ENCODE data around the gene UBE2G2. TPM values are rescaled to one million over a fixed set of nuclear protein-coding genes. Genes with fewer than 3 reads are reported as not detected.

UBE2G2 gene
- total and polyA plus RNA-seq, 2 donors (not counting 3 experiments of a cell fraction or from before 2014, with no cell fraction given) = 95.0 to 114 TPM

DNA sequence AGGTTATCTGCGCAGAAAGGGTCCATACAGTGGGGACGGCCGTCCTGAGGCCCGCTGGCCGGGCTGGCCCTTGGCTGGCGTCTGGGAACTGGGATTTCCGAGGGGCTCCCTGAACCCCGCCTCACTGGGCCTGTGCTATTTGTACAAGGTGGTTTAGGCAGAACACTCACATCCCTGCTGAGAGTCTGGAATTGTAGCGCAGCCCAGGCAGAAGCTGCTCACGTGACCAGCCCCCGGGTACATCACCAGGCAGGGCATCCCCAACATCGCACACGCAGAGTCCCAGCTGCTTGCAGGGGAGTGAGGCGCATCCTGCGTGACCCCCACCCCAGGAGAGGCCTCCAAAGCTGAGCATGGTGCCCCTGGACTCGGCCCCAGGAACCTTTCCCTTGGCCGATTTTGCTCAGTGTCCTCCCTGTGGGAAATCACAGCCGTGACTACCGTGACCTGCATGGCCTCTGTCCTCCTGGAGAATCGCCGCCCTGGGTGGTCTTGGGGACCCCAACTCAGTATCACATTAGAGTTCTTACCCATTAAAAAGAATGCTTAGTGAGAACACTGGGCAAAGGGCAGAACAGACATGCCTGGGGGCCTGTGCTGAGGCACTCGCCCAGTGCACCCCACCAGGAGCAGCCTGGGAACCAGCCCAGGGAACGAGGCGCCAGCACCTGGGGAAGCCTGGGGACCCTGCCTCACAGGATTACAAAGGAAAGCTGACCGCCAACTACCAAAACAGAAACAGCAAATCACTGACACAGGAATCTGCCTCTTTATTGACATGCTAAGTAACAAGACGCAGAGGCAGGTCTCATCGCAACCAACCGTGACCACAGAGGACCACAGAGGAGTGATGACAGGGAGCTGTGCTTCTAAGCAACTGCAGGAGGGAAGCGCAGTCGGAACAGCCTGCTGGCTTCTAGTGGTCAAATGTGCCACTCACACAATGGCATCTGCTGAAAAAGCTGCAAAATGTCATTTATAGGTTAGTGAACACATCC, 33.5 kb downstream of the UBE2G2 start:
- peaks cover 5% of the 10 kb centered on the region for H3K4me1 ChIP-seq (ENCODE audit: control insufficient read depth, extremely low read depth, insufficient read depth, low read length)
- intact Hi-C loops (cut with micrococcal nuclease) (no loop called here), dilution Hi-C loops (cut with MboI; ENCODE audit: extremely low pct_ligation_motif_present, low sequenced_read_pairs) (no loop called here)
- no peaks in the 10 kb centered on the region for H3K9me1 ChIP-seq (replicated peaks; ENCODE audit: control insufficient read depth, extremely low read depth, insufficient read depth, low read length)
- FAIRE-seq = no peak
- no peaks in the 10 kb centered on the region for H3K79me2 ChIP-seq (ENCODE audit: control insufficient read depth, insufficient read depth, low read length)
- ChIA-PET CTCF (interaction anchor here (0.7 to 1.8 kb wide), 3 partner anchors 13 to 26 kb away, joined by 3 to 5 read pairs (median 4); no protein-coding TSS in a partner anchor), POLR2A (no interaction called here)
- H3K27me3 ChIP-seq (ENCODE audit: control insufficient read depth in 2 of 2, insufficient read depth in 2 of 2, low read length in 2 of 2) = no peaks in the 10 kb centered on the region
- no peak overlapping the region for H3K4me2 ChIP-seq (ENCODE audit: insufficient read depth, low read length)
- H4K20me1 ChIP-seq (replicated peaks; ENCODE audit: control insufficient read depth, extremely low read depth, insufficient read depth, low read length) = no peaks in the 10 kb centered on the region
- peak; percentile 0 for TF ChIP-seq POLR2AphosphoS5 (IDR thresholded peaks at IDR 0.05; ENCODE audit: insufficient read depth, low read depth, low read length)
- TF ChIP-seq, protein P1, sequence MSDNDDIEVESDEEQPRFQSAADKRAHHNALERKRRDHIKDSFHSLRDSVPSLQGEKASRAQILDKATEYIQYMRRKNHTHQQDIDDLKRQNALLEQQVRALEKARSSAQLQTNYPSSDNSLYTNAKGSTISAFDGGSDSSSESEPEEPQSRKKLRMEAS (IDR thresholded peaks at IDR 0.05; ENCODE audit: insufficient read depth, insufficient read length) = no peak
- no peak for TF ChIP-seq EZH2 (IDR thresholded peaks at IDR 0.05; ENCODE audit: borderline replicate concordance, low read depth, low read length, severe bottlenecking)
- H2AFZ ChIP-seq (ENCODE audit: low read depth, low read length) = no peak overlapping the region
- no peaks in the 10 kb centered on the region for H3K9me3 ChIP-seq (replicated peaks; ENCODE audit: control insufficient read depth, insufficient read depth, low read length)
- no peak for DNase-seq (ENCODE audit: low read depth, low spot score)
- H3K4me3 ChIP-seq (replicated peaks in 1 of 3; ENCODE audit: insufficient read depth in 1 of 3, low read depth in 1 of 3, low read length in 3 of 3) = no peak overlapping the region
- no peak overlapping the region for H3K9ac ChIP-seq (replicated peaks; ENCODE audit: extremely low read depth, insufficient read depth, low read length)
- H3K27ac ChIP-seq (ENCODE audit: insufficient read depth, low read depth, low read length) = no peak overlapping the region
- no TSS peak for BruUV-seq (replicated peaks)
- peaks cover 7 to 20% of the 10 kb centered on the region in 2 experiments for H3K36me3 ChIP-seq (ENCODE audit: control insufficient read depth in 2 of 2, extremely low read depth in 1 of 2, insufficient read depth in 2 of 2, low read length in 2 of 2)

DNA sequence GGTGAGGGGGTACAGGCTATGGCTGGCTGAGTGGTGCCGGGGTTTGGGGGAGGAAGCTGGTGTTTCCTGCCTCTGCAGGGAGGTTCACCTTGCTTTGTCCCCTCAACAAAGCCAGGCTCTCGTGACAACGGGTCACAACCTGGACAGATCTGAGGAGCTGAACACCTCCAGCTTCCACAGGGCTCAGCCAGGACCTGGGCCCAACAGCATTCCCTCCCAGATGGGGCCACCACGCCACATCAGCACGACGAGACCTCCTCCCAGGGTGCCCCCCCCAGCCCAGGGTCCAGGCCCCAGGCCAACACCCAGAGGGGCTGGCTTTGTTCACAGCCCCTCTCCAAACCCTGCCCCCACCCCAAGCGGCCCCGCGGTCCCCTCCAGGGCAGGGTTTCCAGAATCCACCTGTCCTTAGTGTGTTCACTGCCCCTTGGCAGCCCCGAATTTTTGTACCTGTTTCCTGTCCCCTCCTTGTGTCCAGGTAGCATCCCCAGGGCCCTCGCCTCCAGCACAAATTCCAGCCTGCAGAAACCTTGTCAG, 34.7 kb downstream of the UBE2G2 start:
- no TSS peak for BruUV-seq (replicated peaks)
- no peaks in the 10 kb centered on the region for H3K27me3 ChIP-seq (ENCODE audit: control insufficient read depth in 2 of 2, insufficient read depth in 2 of 2, low read length in 2 of 2)

More for the DNA sequence above, 34.7 kb downstream of the UBE2G2 start:
- no peak overlapping the region for H3K27ac ChIP-seq (ENCODE audit: insufficient read depth, low read depth, low read length)
- no peak for TF ChIP-seq FOS (IDR thresholded peaks at IDR 0.05; ENCODE audit: borderline replicate concordance, insufficient read depth, low read length)
- TF ChIP-seq, protein P1 (IDR thresholded peaks at IDR 0.05; ENCODE audit: insufficient read depth, insufficient read length) = no peak
- TF ChIP-seq, protein P2, sequence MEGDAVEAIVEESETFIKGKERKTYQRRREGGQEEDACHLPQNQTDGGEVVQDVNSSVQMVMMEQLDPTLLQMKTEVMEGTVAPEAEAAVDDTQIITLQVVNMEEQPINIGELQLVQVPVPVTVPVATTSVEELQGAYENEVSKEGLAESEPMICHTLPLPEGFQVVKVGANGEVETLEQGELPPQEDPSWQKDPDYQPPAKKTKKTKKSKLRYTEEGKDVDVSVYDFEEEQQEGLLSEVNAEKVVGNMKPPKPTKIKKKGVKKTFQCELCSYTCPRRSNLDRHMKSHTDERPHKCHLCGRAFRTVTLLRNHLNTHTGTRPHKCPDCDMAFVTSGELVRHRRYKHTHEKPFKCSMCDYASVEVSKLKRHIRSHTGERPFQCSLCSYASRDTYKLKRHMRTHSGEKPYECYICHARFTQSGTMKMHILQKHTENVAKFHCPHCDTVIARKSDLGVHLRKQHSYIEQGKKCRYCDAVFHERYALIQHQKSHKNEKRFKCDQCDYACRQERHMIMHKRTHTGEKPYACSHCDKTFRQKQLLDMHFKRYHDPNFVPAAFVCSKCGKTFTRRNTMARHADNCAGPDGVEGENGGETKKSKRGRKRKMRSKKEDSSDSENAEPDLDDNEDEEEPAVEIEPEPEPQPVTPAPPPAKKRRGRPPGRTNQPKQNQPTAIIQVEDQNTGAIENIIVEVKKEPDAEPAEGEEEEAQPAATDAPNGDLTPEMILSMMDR (IDR thresholded peaks at IDR 0.05; ENCODE audit: extremely low read depth in 1 of 2, insufficient read depth in 1 of 2, low read depth in 1 of 2, low read length in 2 of 2) = no peak
- TF ChIP-seq POLR2AphosphoS5 (IDR thresholded peaks at IDR 0.05; ENCODE audit: insufficient read depth, low read depth, low read length) = no peak
- no peak for TF ChIP-seq MYC (IDR thresholded peaks at IDR 0.05; ENCODE audit: low read depth, low read length)
- TF ChIP-seq POLR2A (IDR thresholded peaks at IDR 0.05; ENCODE audit: low read depth, low read length) = no peak
- TF ChIP-seq JUN (IDR thresholded peaks at IDR 0.05; ENCODE audit: borderline replicate concordance, insufficient read depth, insufficient read length, low read depth) = no peak
- no peak for TF ChIP-seq EZH2 (IDR thresholded peaks at IDR 0.05; ENCODE audit: borderline replicate concordance, low read depth, low read length, severe bottlenecking)
- no peak for TF ChIP-seq GATA2 (IDR thresholded peaks at IDR 0.05; ENCODE audit: insufficient read depth, insufficient read length, low read depth, low read length)
- H3K36me3 ChIP-seq (ENCODE audit: control insufficient read depth in 2 of 2, extremely low read depth in 1 of 2, insufficient read depth in 2 of 2, low read length in 2 of 2) = peaks cover 7 to 10% of the 10 kb centered on the region in 2 experiments
- H3K9me1 ChIP-seq (replicated peaks; ENCODE audit: control insufficient read depth, extremely low read depth, insufficient read depth, low read length) = no peaks in the 10 kb centered on the region
- H3K4me1 ChIP-seq (ENCODE audit: control insufficient read depth, extremely low read depth, insufficient read depth, low read length) = peaks cover 5% of the 10 kb centered on the region
- no peaks in the 10 kb centered on the region for H4K20me1 ChIP-seq (replicated peaks; ENCODE audit: control insufficient read depth, extremely low read depth, insufficient read depth, low read length)
- CTCF ChIA-PET = interaction anchor here (1.3 to 1.8 kb wide), 2 partner anchors 24 to 27 kb away, joined by 4 to 5 read pairs; no protein-coding TSS in a partner anchor
- H3K9me3 ChIP-seq (replicated peaks; ENCODE audit: control insufficient read depth, insufficient read depth, low read length) = no peaks in the 10 kb centered on the region
- dilution Hi-C loops (cut with MboI; ENCODE audit: extremely low pct_ligation_motif_present, low sequenced_read_pairs) = no loop called here
- no peak overlapping the region for H3K9ac ChIP-seq (replicated peaks; ENCODE audit: extremely low read depth, insufficient read depth, low read length)
- intact Hi-C loops (cut with micrococcal nuclease) = no loop called here
- H2AFZ ChIP-seq (ENCODE audit: low read depth, low read length) = no peak overlapping the region
- no peaks in the 10 kb centered on the region for H3K79me2 ChIP-seq (ENCODE audit: control insufficient read depth, insufficient read depth, low read length)
- POLR2A ChIA-PET = no interaction called here
- DNase-seq (ENCODE audit: low read depth, low spot score) (no peak), FAIRE-seq (no peak)
- H3K4me2 ChIP-seq (ENCODE audit: insufficient read depth, low read length) = no peak overlapping the region
- no peak overlapping the region for H3K4me3 ChIP-seq (replicated peaks in 1 of 3; ENCODE audit: insufficient read depth in 1 of 3, low read depth in 1 of 3, low read length in 3 of 3)
